B cell (primary cell): Measurements from ENCODE around the gene PKNOX2.

Experiments
- CTCF ChIP-seq: fragments of 200-600 bp; IDR thresholded peaks from one replicate; pipeline ENCODE4 v1.8.0; 2022; ENCODE audit warnings: antibody characterized with exemption, mild to moderate bottlenecking
- EZH2 ChIP-seq: IDR thresholded peaks from 2 replicates; pipeline ENCODE4 v1.6.1; 2012; ENCODE audit warnings: borderline replicate concordance, low read depth, mild to moderate bottlenecking, moderate library complexity, low read length; ENCODE audit not compliant: insufficient read depth, poor library complexity, severe bottlenecking

- TF ChIP-seq CTCF (no peak), EZH2 (no peak)
Observed at GRCh38 chr11:125299821-125300220, 135.3 kb downstream of the PKNOX2 start.
